Activated naive CD8-positive, alpha-beta T cell treated with anti-CD3 and anti-CD28 coated beads for 36 hours (primary cell): Measurements from ENCODE around the gene NPPA. TPM values are rescaled to one million over a fixed set of nuclear protein-coding genes. Genes with fewer than 3 reads are reported as not detected.

ENCODE experiments used
- DNase-seq: peaks from one replicate; pipeline ENCODE4 v3.0.0; 2021
- H3K27ac Mint-ChIP-seq: one replicate; pipeline ENCODE4 v1.8.0; 2022; ENCODE audit warnings: mild to moderate bottlenecking, moderate library complexity, mixed read lengths
- H3K27me3 Mint-ChIP-seq: one replicate; pipeline ENCODE4 v1.8.0; 2022; ENCODE audit warnings: mild to moderate bottlenecking, mixed read lengths
- H3K36me3 Mint-ChIP-seq: one replicate; pipeline ENCODE4 v1.8.0; 2021; ENCODE audit warnings: mild to moderate bottlenecking, mixed read lengths
- H3K4me1 Mint-ChIP-seq: one replicate; pipeline ENCODE4 v1.8.0; 2021; ENCODE audit warnings: mixed read lengths
- H3K4me3 Mint-ChIP-seq: one replicate; pipeline ENCODE4 v1.8.0; 2022; ENCODE audit warnings: mild to moderate bottlenecking, moderate library complexity, mixed read lengths
- H3K9me3 Mint-ChIP-seq: one replicate; pipeline ENCODE4 v1.8.0; 2022; ENCODE audit warnings: mixed read lengths
- total RNA-seq, 2 experiments: library from RNA; stranded (reverse); gene quantifications; one replicate each; pipeline ENCODE4 v1.2.3, GENCODE V29; 2021

NPPA gene
- total RNA-seq, 2 experiments from 2014 or later = not detected

DNA sequence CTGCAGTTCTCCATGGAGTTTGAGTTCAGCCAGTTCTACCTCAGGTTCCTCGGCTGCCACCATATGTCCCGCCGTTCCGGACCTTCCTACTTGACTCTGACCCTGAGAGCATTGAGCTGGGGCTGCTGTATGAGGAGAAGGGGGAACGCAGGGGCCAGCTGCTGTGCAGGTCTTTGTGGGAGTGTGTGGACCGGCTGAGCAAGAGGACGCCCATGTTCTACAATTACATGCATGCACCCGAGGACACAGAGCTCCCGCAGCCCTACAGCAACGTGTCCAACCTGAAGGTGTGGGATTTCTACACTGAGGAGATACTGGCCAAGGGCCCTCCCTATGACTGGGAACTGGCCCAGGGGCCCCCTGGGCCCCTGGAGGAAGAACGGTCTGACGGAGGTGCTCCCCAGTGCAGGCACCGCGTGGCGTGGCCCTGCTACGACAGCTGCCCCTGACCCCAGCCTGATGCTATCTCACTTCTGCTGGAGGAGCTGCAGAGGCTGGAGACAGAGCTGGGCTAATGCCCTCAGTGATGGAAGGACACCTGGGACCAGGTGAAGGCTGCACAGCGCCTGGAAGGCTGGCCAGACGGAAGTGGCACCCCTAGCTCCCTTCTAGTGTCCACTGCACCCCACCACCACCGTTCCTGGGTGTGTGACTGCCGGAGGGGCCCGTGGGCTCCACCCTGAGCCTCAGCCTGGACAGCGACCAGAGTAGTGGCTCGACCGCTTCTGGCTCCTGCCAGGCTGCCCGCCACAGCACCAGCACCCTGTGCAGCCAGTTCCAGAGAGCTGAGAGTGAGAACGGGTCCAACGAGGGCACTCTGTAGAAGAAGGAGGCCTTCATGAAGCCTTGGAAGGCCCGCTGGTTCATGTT, 32.0 kb upstream of the NPPA start:
- no peaks in the 10 kb centered on the region for H3K36me3 Mint-ChIP-seq
- H3K9me3 Mint-ChIP-seq = no peaks in the 10 kb centered on the region
- DNase-seq = no peak
- no peak overlapping the region for H3K4me3 Mint-ChIP-seq
- no peak overlapping the region for H3K27ac Mint-ChIP-seq
- no peaks in the 10 kb centered on the region for H3K4me1 Mint-ChIP-seq
- peaks cover 3% of the 10 kb centered on the region for H3K27me3 Mint-ChIP-seq

DNA sequence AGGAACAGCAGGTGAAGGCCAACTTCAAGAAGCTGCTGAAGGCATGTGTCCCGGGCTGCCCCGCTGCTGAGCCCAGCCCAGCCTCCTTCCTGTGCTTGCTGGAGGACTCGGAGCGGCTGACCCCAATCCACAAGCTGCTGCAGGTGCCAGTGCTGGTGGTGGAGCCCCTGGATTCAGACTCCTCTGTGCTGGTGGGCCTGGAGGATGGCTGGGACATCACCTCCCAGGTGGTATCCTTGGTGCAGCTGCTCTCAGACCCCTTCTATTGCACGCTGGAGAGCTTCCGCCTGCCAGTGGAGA, 31.3 kb upstream of the NPPA start:
- Mint-ChIP-seq H3K27ac (no peak overlapping the region), H3K4me3 (no peak overlapping the region), H3K4me1 (no peaks in the 10 kb centered on the region), H3K9me3 (no peaks in the 10 kb centered on the region), H3K27me3 (peaks cover 6% of the 10 kb centered on the region), H3K36me3 (no peaks in the 10 kb centered on the region)
- DNase-seq = no peak

DNA sequence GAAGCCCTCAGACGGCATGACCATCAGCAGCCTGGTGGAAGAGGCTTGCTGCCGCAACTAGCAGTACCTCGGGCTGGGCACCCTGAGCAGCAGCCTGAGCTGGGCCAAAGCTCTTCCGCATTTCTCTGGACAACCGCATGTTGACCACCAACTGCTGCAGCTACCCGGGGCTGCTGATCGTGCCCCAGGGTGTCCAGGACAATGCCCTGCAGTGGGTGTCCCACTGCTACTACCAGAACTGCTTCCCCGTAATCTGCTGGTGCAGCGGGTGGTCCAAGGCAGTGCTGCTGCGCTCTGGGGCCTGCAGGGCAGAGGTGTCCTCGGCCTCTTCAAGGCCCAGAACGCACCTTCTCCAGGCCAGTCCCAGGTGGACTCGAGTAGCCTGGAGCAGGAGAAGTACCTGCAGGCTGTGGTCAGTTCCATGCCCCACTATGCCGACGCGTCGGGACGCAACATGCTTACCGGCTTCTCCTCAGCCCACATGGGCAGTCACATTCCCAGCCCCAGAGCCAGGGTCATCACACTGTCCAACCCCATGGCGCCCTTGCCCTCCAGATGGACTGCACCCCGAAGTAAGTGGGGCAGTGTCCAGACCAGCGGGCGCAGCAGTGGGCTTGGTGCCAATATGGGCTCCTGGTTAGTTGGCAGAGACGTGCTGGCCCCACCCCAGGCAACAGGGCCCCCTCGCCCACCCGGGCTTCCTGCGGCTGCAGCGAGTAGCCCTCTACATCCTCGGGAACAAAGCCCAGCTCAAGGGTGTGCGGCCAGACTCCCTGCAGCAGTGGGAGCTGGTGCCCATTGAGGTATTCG, 30.7 kb upstream of the NPPA start:
- no peak overlapping the region for H3K4me3 Mint-ChIP-seq
- peaks cover 6% of the 10 kb centered on the region for H3K27me3 Mint-ChIP-seq
- no peak for DNase-seq
- H3K27ac Mint-ChIP-seq = no peak overlapping the region
- H3K9me3 Mint-ChIP-seq = no peaks in the 10 kb centered on the region
- H3K36me3 Mint-ChIP-seq = no peaks in the 10 kb centered on the region
- H3K4me1 Mint-ChIP-seq = peaks cover 2% of the 10 kb centered on the region

DNA sequence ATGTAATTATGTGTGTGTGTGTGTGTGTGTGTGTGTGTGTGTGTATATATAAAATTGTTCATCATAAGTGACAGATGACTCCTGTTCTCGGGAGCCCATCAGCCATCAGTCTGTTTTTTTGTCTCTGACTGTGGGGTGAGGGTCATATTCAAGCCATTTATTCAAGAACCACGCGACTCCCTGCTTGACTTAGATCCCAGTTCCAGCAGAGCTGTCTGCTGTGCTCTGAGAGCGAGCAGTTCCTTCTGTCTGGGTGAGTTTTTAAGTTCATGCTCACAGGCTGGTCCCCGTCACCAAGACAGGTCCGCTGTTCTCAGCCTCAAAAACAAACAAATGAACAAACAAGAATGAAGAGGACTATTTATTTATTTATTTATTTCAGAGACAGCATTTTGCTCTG, 29.5 kb upstream of the NPPA start:
- DNase-seq = no peak
- no peaks in the 10 kb centered on the region for H3K36me3 Mint-ChIP-seq
- H3K27ac Mint-ChIP-seq = no peak overlapping the region
- H3K4me1 Mint-ChIP-seq = peaks cover 2% of the 10 kb centered on the region
- peaks cover 6% of the 10 kb centered on the region for H3K27me3 Mint-ChIP-seq
- no peak overlapping the region for H3K4me3 Mint-ChIP-seq
- no peaks in the 10 kb centered on the region for H3K9me3 Mint-ChIP-seq

DNA sequence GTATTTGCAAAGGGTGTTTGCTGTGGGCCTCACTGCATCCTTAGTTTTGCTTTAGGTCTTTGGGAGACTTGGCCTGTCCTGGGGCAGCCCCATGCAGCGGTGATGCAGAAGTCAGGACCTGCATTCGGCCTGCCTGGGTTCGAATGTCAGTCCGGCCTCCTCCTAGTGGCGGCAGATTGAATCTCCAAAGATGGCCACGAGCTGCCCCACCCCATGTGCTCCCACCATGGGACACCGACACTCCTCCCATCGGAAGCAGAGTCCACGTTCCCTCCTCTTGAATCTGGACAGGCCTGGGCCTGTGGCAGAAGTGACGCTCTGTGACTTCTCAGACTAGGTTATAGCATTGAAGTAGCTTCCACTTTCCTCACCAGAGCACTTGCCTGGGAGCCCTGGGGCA, 27.5 kb upstream of the NPPA start:
- Mint-ChIP-seq H3K9me3 (no peaks in the 10 kb centered on the region), H3K27me3 (peaks cover 15% of the 10 kb centered on the region), H3K4me1 (peaks cover 2% of the 10 kb centered on the region), H3K4me3 (no peak overlapping the region), H3K36me3 (no peaks in the 10 kb centered on the region), H3K27ac (no peak overlapping the region)
- no peak for DNase-seq

DNA sequence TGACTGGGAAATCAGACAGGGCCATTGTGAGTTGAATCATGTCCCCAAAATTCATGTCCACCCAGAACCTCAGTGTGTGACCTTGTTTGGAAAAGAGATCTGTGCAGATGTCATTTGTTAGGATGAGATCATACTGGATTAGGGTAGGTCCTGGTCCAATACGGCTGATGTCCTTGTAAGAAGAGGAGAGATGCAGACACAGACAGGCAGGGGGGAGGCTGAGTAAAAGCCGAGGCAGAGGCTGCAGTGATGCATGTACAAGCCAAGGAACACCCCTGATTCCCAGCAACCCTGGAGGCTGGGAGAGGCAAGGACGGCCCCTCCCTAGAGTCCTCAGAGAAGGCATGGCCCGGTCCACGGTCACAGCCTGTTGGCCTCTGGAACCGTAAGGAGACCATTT, 27.0 kb upstream of the NPPA start:
- H3K4me1 Mint-ChIP-seq = peaks cover 2% of the 10 kb centered on the region
- no peaks in the 10 kb centered on the region for H3K9me3 Mint-ChIP-seq
- H3K27ac Mint-ChIP-seq = no peak overlapping the region
- no peak for DNase-seq
- peaks cover 15% of the 10 kb centered on the region for H3K27me3 Mint-ChIP-seq
- H3K4me3 Mint-ChIP-seq = no peak overlapping the region
- no peaks in the 10 kb centered on the region for H3K36me3 Mint-ChIP-seq

DNA sequence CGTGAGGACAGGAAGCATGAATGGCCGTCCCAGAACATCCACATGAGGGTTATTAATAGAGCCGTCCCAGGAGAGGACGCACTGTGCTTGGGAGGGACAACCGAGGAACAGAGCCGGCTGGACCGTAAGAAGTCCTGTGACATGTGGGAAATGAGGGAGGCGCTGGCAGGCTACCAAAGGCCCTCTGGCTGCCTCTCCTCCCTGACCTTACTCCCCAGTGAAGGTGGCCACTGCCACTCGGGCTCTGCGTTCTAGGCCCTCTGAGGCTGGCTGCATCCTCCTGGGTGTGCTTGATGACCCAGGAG, 26.6 kb upstream of the NPPA start:
- Mint-ChIP-seq H3K27me3 (peaks cover 15% of the 10 kb centered on the region), H3K36me3 (no peaks in the 10 kb centered on the region), H3K9me3 (no peaks in the 10 kb centered on the region), H3K4me1 (peaks cover 2% of the 10 kb centered on the region), H3K27ac (no peak overlapping the region), H3K4me3 (no peak overlapping the region)
- DNase-seq = no peak

DNA sequence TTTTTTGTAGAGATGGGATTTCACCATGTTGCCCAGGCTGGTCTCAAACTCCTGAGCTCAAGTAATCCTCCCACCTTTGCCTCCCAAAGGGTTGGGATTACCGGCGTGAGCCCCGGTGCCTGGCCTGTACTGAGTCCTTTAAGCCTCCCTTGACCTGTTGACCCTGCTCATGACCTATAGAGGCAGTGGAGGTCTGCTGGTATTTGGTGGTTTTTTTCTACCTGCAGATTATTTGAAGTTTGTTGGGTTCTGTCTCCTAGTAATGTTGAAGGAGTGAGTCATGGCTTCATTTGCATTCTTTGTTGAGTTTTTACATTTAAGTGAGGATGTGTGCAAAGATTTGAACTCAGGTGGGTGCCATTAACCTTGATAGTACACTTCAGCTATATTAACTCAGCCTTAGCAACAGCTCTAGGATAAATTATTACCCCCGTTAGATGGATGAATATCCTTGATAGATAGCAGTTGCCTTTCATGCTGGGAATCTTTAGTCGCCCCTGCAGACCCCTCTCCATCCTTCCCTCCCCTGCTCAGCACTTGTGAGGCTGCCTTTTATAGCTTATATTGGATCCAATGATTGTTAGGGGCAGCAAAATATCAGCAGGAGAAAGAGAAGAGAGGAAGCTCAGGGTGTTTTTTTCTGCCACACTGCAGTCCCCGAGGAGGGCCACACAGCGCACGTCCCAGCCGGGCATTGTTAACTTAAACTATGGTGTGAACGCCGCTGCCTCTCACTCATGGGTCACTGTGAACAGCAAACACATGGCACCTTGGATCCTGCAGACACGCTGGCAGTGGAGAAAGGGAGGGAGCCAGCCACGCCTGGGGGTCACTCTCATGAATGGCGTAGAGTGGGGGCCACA, 26.0 kb upstream of the NPPA start:
- Mint-ChIP-seq H3K4me3 (no peak overlapping the region), H3K27me3 (peaks cover 15% of the 10 kb centered on the region), H3K27ac (no peak overlapping the region), H3K9me3 (no peaks in the 10 kb centered on the region), H3K36me3 (no peaks in the 10 kb centered on the region), H3K4me1 (peaks cover 2% of the 10 kb centered on the region)
- no peak for DNase-seq

DNA sequence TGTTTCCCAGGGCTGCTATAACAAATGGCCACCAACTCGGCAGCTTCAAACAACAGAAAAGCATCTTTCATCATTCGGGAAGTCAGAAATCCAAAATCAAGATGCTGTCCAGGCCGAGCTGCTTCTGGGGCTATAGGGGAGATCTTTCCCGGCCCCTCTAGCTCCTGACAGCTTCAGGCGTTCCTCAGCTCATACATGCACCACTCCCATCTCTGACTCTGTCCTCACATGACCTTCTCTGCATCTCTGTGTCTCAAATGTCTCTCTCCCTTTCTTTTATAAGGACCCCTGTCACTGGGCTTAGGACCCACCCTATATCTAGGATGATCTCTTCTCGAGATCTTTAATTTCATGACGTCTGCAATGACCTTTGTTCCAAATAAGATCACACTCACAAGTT, 25.0 kb upstream of the NPPA start:
- Mint-ChIP-seq H3K36me3 (no peaks in the 10 kb centered on the region), H3K27ac (no peak overlapping the region), H3K4me3 (no peak overlapping the region), H3K9me3 (no peaks in the 10 kb centered on the region), H3K27me3 (peaks cover 15% of the 10 kb centered on the region), H3K4me1 (peaks cover 2% of the 10 kb centered on the region)
- no peak for DNase-seq

DNA sequence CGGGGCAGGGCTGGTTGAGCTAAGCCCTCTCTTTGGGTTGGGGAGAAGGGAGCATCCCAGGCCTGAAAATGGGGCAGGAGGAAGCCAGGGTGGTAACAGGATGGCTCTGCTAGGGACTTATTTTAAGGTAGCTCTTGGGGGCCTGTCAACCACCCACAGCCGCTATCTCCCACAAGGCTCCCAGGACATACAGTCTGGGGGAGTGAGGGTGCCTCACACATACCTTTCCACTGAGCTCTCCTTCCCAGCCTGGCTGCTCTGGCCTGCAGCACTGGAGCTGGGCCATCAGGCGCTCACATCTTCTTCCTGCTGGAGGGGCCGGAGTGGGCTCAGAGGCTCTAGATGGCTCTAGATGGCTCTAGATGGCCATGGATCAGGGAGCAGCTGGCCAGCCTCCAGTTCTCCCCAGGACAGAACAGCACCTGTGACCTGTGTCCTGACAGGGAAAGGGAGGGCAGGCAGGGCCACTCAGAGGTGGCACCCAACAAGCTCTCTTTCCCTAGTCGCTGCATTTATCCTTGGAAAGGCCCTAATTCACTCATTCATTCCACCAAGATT, 22.1 kb upstream of the NPPA start:
- DNase-seq = no peak
- H3K4me1 Mint-ChIP-seq = peaks cover 2% of the 10 kb centered on the region
- H3K27ac Mint-ChIP-seq = no peak overlapping the region
- no peak overlapping the region for H3K4me3 Mint-ChIP-seq
- no peaks in the 10 kb centered on the region for H3K9me3 Mint-ChIP-seq
- peaks cover 14% of the 10 kb centered on the region for H3K27me3 Mint-ChIP-seq
- H3K36me3 Mint-ChIP-seq = no peaks in the 10 kb centered on the region

DNA sequence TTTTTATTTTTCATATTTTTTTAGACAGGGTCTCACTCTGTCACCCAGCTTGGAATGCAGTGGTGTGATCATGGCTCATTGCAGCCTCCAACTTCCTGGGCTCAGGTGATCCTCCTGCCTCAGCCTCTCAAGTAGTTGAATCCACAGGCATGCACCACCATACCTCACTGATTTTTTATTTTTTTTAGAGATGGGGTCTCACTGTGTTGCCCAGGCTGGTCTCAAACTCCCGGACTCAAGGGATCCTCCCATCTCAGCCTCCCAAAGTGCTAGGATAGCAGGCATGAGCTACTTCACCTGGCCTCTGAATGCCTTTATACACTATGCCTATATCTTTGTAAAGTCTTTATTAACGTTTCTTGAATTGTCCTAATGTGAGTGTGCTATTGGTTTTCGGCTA, 21.5 kb upstream of the NPPA start:
- DNase-seq = no peak
- no peaks in the 10 kb centered on the region for H3K36me3 Mint-ChIP-seq
- peaks cover 18% of the 10 kb centered on the region for H3K27me3 Mint-ChIP-seq
- H3K9me3 Mint-ChIP-seq = no peaks in the 10 kb centered on the region
- H3K4me3 Mint-ChIP-seq = no peak overlapping the region
- no peak overlapping the region for H3K27ac Mint-ChIP-seq
- H3K4me1 Mint-ChIP-seq = peaks cover 2% of the 10 kb centered on the region

DNA sequence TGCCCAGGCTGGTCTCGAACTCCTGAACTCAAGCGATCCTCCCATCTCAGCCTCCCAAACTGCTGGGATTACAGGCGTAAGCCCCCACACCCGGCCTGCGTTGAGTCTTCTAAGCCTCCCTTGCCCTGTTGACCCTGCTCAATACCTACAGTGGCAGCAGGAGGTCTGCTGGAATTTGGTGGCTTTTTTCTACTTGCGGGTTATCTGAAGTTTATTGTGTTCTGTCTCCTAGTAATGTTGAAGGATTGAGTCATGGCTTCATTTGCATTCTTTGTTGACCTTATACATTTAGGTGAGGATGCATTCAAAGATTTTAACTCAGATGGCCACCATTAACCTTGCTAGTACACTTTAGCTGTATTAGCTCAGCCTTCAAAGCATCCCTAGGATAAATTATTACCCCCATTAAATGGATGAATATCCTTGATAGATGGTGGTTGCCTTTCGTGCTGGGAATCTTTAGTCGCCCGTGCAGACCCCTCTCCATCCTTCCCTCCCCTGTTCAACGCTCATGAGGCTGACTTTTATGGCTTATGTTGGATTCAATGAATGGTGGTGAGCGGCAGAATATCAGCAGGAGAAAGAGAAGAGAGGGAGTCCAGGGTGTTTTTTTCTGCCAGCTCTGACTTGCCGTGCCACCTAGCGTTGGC, 20.9 kb upstream of the NPPA start:
- H3K27ac Mint-ChIP-seq = no peak overlapping the region
- DNase-seq = no peak
- H3K4me1 Mint-ChIP-seq = peaks cover 1% of the 10 kb centered on the region
- H3K4me3 Mint-ChIP-seq = no peak overlapping the region
- no peaks in the 10 kb centered on the region for H3K9me3 Mint-ChIP-seq
- no peaks in the 10 kb centered on the region for H3K36me3 Mint-ChIP-seq
- H3K27me3 Mint-ChIP-seq = peaks cover 21% of the 10 kb centered on the region

DNA sequence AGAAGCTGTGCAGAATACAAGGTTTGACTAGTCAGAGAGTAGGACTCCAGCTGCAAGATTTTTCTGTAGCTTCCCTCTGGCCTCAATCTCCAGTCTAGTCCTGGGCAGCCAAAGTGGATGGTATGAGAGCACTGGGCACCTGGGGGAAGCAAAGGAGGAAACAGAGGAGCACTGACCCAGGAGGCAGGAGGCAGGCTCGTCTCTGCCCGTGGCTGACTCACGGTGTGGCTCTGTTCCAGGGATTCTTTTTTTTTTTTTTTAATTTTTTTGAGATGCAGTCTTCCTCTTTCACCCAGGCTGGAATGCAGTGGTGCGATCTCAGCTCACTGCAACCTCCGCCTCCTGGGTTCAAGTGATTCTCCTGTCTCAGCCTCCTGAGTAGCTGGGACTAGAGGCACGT, 15.3 kb upstream of the NPPA start:
- no peaks in the 10 kb centered on the region for H3K9me3 Mint-ChIP-seq
- DNase-seq = no peak
- no peak overlapping the region for H3K27ac Mint-ChIP-seq
- peaks cover 58% of the 10 kb centered on the region for H3K27me3 Mint-ChIP-seq
- no peaks in the 10 kb centered on the region for H3K36me3 Mint-ChIP-seq
- peaks cover under 1% of the 10 kb centered on the region for H3K4me1 Mint-ChIP-seq
- H3K4me3 Mint-ChIP-seq = no peak overlapping the region

DNA sequence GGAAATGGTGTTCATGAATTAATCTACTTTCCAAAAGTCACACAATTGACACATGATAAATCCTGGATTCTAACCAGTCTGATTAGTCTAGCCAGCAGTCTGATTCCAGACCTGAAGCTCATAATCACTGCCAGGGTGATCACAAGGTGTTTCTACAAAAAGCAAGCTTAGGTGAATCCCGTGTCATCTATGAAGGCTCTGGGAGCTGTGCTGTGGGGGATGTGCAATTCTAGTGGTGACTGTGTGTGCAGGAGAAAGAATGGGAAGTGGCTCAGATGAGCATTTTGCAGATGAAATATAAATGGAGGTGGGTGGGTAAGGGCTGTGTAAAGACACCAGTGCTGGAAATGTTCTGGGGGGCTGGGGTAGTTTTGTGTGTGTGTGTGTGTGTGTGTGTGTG, 13.0 kb upstream of the NPPA start:
- Mint-ChIP-seq H3K4me3 (no peak overlapping the region), H3K27ac (no peak overlapping the region), H3K4me1 (peaks cover 12% of the 10 kb centered on the region), H3K36me3 (no peaks in the 10 kb centered on the region), H3K27me3 (peaks cover 79% of the 10 kb centered on the region), H3K9me3 (no peaks in the 10 kb centered on the region)
- no peak for DNase-seq

DNA sequence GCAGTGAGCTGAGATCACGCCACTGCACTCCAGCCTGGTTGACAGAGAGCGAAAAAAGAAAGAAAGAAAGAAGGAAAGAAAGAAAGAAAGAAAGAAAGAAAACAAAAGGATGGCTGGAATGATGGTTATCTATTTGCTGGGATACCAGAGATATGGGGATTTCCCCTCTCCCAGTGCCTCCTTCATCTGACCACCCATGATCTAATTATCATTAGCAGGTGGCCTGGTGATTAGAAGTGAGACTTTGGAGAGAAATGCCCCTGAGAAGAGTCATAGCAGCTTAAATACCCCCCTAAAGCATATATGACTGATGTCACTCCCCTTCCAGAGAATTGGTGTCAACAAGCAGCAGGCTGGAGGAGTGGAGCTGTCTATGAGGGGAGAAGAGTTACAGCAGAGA, 12.5 kb upstream of the NPPA start:
- H3K36me3 Mint-ChIP-seq = no peaks in the 10 kb centered on the region
- no peak overlapping the region for H3K4me3 Mint-ChIP-seq
- no peak overlapping the region for H3K27ac Mint-ChIP-seq
- H3K9me3 Mint-ChIP-seq = no peaks in the 10 kb centered on the region
- H3K27me3 Mint-ChIP-seq = peaks cover 83% of the 10 kb centered on the region
- H3K4me1 Mint-ChIP-seq = peaks cover 12% of the 10 kb centered on the region
- no peak for DNase-seq
